IPS DF 6.9 (cell line): ENCODE data around the gene ARHGAP42.

ENCODE experiments used
- DNase-seq: peaks from one replicate; pipeline ENCODE4 v3.0.0-alpha.2; 2013; ENCODE audit warnings: low read depth, low spot score
- H3K27ac ChIP-seq: one replicate; pipeline ENCODE4 v1.5.1; 2013; ENCODE audit warnings: low read length, control low read depth
- H3K27me3 ChIP-seq: 2 replicates; pipeline ENCODE4 v1.6.1; 2013; ENCODE audit warnings: mild to moderate bottlenecking, low read length; ENCODE audit not compliant: control insufficient read depth, insufficient read depth
- H3K36me3 ChIP-seq: 2 replicates; pipeline ENCODE4 v1.6.1; 2013; ENCODE audit warnings: low read length; ENCODE audit not compliant: control insufficient read depth, insufficient read depth
- H3K4me1 ChIP-seq: 2 replicates; pipeline ENCODE4 v1.6.1; 2013; ENCODE audit warnings: low read length; ENCODE audit not compliant: control insufficient read depth, insufficient read depth
- H3K4me3 ChIP-seq: 2 replicates; pipeline ENCODE4 v1.5.1; 2013; ENCODE audit warnings: mild to moderate bottlenecking, low read length
- H3K9me3 ChIP-seq: 2 replicates; pipeline ENCODE4 v1.6.1; 2013; ENCODE audit warnings: low read length, inconsistent platforms; ENCODE audit not compliant: control insufficient read depth, insufficient read depth
- WGBS: extraction: QIAGEN DNeasy Blood & Tissue Kit; methylation state at CpG from one replicate; pipeline ENCODE4 v1.1.7; 2013; ENCODE audit warnings: mixed read lengths, missing lambda C conversion rate; ENCODE audit not compliant: insufficient read length, insufficient coverage; 5-methylcytosine and 5-hydroxymethylcytosine counted together

Gene ARHGAP42

DNA sequence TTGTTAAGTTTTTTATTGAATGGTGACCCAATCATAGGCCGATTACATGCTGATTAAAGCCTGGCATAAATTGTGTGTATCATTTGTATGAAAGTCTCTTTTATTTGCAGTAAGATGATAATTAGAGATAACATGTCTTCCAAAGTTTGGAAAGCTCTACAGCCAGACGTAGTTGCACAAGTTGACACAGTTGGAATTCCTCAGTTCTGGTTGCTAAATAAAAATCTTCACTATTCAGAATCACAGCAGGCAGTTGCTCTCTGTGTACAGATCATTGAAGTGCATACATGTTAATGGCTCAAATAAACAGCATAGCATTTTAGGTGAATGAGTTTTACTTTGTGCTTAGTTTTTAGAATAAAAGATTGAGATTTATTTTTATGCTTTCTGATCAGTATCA, 69.5 kb downstream of the ARHGAP42 start:
- peaks cover 7% of the 10 kb centered on the region for H3K4me1 ChIP-seq
- WGBS, result no CpG with 5 or more reads among the region's 2 CpGs
- H3K36me3 ChIP-seq, result no peaks in the 10 kb centered on the region
- H3K9me3 ChIP-seq, result no peaks in the 10 kb centered on the region
- DNase-seq, result no peak
- no peak overlapping the region for H3K4me3 ChIP-seq
- no peak overlapping the region for H3K27ac ChIP-seq
- H3K27me3 ChIP-seq, result no peaks in the 10 kb centered on the region

- no peak overlapping the region for H3K4me3 ChIP-seq
These were observed 70.6 kb downstream of the ARHGAP42 start for GRCh38 chr11:100757646-100758045.

GRCh38 chr11:100759106-100759505, 72.0 kb downstream of the ARHGAP42 start:
- H3K27me3 ChIP-seq, result no peaks in the 10 kb centered on the region; the same call in 1 of the 2 replicates
- no peaks in the 10 kb centered on the region for H3K9me3 ChIP-seq
- H3K27ac ChIP-seq, result no peak overlapping the region
- no CpG with 5 or more reads among the region's 2 CpGs for WGBS
- peaks cover 1% of the 10 kb centered on the region; the same call in 1 of the 2 replicates for H3K4me1 ChIP-seq
- no peak overlapping the region for H3K4me3 ChIP-seq
- no peaks in the 10 kb centered on the region for H3K36me3 ChIP-seq
- DNase-seq, result no peak

More at GRCh38 chr11:100757646-100758045, 70.6 kb downstream of the ARHGAP42 start:
- Histone ChIP-seq H3K9me3 (no peaks in the 10 kb centered on the region), H3K36me3 (no peaks in the 10 kb centered on the region), H3K4me1 (peaks cover 7% of the 10 kb centered on the region), H3K27me3 (no peaks in the 10 kb centered on the region), H3K27ac (no peak overlapping the region)
- DNase-seq, result no peak
- no CpG with 5 or more reads among the region's 1 CpG for WGBS

DNA sequence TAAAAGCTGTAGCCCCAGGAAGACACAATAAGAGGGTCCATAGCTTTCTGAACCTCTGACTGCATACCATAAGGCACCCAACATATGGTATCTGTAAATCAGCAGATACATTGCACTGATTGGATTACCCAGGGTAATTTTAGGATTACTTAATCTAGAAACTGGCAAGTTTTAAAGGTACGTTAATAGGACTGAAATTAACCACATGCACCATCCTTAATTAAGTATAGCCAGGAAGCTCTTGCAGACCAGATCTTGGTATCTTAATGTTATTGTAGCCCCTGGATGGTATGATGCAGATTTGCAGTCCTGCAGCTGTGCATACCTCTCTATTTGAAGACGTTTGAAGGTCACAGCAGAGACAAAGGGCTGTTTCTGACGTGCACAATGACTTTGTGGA, 72.8 kb downstream of the ARHGAP42 start:
- DNase-seq, result no peak
- no peak overlapping the region for H3K4me3 ChIP-seq
- no peaks in the 10 kb centered on the region; the same call in 1 of the 2 replicates for H3K27me3 ChIP-seq
- peaks cover 1% of the 10 kb centered on the region; the same call in 1 of the 2 replicates for H3K4me1 ChIP-seq
- H3K9me3 ChIP-seq, result no peaks in the 10 kb centered on the region
- no peaks in the 10 kb centered on the region for H3K36me3 ChIP-seq
- WGBS, result no CpG with 5 or more reads among the region's 3 CpGs
- no peak overlapping the region for H3K27ac ChIP-seq

DNA sequence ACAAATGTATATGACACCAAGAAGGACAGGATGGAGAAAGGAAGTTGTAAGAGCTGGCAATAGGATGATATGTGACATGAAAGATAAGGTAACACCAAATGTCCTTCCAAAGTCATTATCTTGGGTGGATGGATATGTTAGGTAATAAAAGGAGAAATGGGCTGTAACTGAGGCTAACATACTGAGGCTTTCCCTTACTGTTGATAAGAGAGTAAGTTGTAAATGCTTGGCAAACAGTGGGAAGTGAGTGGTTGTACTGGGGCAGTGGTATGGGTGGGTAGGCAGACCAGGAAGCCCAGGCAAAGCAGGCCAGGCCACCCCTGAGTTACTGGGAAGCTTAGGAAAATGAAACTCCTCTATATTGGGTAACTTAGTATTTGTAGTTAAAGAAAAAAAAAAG, 73.7 kb downstream of the ARHGAP42 start:
- H3K4me1 ChIP-seq, result no peaks in the 10 kb centered on the region
- H3K4me3 ChIP-seq, result no peak overlapping the region
- DNase-seq, result no peak
- no peaks in the 10 kb centered on the region; the same call in 1 of the 2 replicates for H3K27me3 ChIP-seq
- H3K9me3 ChIP-seq, result no peaks in the 10 kb centered on the region
- H3K36me3 ChIP-seq, result no peaks in the 10 kb centered on the region
- H3K27ac ChIP-seq, result no peak overlapping the region

- Histone ChIP-seq H3K27me3 (no peaks in the 10 kb centered on the region; the same call in 1 of the 2 replicates), H3K4me3 (no peak overlapping the region), H3K36me3 (no peaks in the 10 kb centered on the region), H3K4me1 (no peaks in the 10 kb centered on the region), H3K9me3 (no peaks in the 10 kb centered on the region), H3K27ac (no peak overlapping the region)
- no CpG with 5 or more reads among the region's 6 CpGs for WGBS
- DNase-seq, result no peak
These were observed 74.8 kb downstream of the ARHGAP42 start for GRCh38 chr11:100761841-100762240.

GRCh38 chr11:100766764-100767163, 79.7 kb downstream of the ARHGAP42 start:
- Histone ChIP-seq H3K4me3 (no peak overlapping the region), H3K9me3 (no peaks in the 10 kb centered on the region), H3K4me1 (no peaks in the 10 kb centered on the region; the same call in 1 of the 2 replicates), H3K27me3 (no peaks in the 10 kb centered on the region; the same call in 1 of the 2 replicates), H3K27ac (no peak overlapping the region), H3K36me3 (no peaks in the 10 kb centered on the region)
- WGBS, result no CpG with 5 or more reads among the region's 2 CpGs
- DNase-seq, result no peak

DNA sequence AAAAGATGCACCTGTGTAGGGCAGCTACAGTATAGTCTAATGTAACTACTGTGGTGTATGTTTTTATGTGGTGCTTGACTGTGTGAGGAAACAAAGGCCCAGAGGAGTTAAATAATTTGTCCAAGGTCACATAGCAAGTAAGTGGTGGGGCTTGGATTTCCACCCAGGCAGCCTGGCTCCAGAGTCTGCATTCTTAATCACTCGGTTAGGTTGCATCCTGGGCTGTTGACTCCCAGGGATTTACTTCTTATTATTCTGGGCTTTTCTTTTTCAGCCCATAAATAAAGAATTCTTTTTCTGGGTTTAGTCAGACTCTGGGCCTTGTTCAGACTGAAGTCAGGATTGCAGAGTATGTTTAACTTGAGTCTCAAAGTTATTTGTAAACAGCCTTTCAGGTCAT, 82.1 kb downstream of the ARHGAP42 start:
- H3K27ac ChIP-seq, result no peak overlapping the region
- WGBS, result no CpG with 5 or more reads among the region's 1 CpG
- no peak for DNase-seq

DNA sequence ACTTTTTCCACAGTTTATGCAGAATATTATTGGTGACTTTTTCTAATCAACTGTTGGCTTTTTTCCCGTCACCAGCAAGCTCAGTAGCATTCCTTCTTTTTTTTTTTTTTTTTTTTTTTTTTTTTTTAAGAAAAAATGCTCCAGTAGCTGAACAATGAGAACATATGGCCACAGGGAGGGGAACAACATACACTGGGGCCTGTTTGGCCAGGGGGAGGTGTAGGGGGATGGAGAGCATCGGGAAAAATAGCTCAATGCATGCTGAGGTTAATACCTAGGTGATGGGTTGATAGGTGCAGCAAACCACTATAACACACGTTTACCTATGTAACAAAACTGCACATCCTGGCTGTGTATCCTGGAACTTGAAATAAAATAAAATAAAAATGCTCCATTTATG, 82.5 kb downstream of the ARHGAP42 start:
- no CpG with 5 or more reads among the region's 3 CpGs for WGBS
- no peak overlapping the region for H3K27ac ChIP-seq
- H3K27me3 ChIP-seq, result no peaks in the 10 kb centered on the region
- H3K36me3 ChIP-seq, result no peaks in the 10 kb centered on the region
- no peak for DNase-seq
- H3K4me1 ChIP-seq, result no peaks in the 10 kb centered on the region; the same call in 1 of the 2 replicates
- H3K4me3 ChIP-seq, result no peak overlapping the region
- no peaks in the 10 kb centered on the region for H3K9me3 ChIP-seq

More for the DNA sequence above, 82.1 kb downstream of the ARHGAP42 start:
- no peaks in the 10 kb centered on the region for H3K36me3 ChIP-seq
- no peaks in the 10 kb centered on the region for H3K9me3 ChIP-seq
- no peaks in the 10 kb centered on the region; the same call in 1 of the 2 replicates for H3K27me3 ChIP-seq
- no peaks in the 10 kb centered on the region; the same call in 1 of the 2 replicates for H3K4me1 ChIP-seq
- no peak overlapping the region for H3K4me3 ChIP-seq

- no peak overlapping the region for H3K4me3 ChIP-seq
- no peaks in the 10 kb centered on the region for H3K9me3 ChIP-seq
- H3K36me3 ChIP-seq, result no peaks in the 10 kb centered on the region
- no CpG with 5 or more reads among the region's 7 CpGs for WGBS
- no peak overlapping the region for H3K27ac ChIP-seq
- H3K27me3 ChIP-seq, result no peaks in the 10 kb centered on the region
- H3K4me1 ChIP-seq, result no peaks in the 10 kb centered on the region
- DNase-seq, result no peak
These were observed 87.0 kb downstream of the ARHGAP42 start for GRCh38 chr11:100774132-100774531.

DNA sequence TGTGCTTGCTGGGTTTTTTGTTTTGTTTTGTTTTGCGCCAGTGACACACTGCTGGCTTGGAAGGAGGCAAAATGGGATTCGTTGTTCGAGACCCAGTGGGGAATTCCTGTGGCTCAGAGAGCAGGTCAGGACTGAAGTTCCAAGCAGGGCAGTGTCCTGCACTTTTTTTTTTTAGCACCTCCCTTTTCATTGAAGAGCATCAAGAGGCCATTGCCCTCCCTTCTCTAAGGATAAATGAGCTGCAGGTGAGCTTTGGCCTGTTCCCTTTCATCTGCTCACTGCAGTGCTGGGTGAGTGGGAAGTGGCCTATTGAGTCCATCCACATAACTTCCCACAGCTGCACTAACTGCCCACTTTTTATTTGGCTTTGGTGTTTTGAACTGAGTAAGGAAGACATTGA, 87.8 kb downstream of the ARHGAP42 start:
- H3K27ac ChIP-seq, result no peak overlapping the region
- H3K4me1 ChIP-seq, result no peaks in the 10 kb centered on the region
- H3K9me3 ChIP-seq, result no peaks in the 10 kb centered on the region
- no peaks in the 10 kb centered on the region for H3K27me3 ChIP-seq
- WGBS, result no CpG with 5 or more reads among the region's 3 CpGs
- H3K4me3 ChIP-seq, result no peak overlapping the region
- H3K36me3 ChIP-seq, result no peaks in the 10 kb centered on the region
- DNase-seq, result no peak
